22Rv1 (cell line): ENCODE data around the gene COMMD3.

Experiments
- CTCF ChIP-seq: fragments of 450-650 bp; IDR thresholded peaks from 2 replicates; pipeline ENCODE4 v1.5.1; 2017; ENCODE audit warnings: mild to moderate bottlenecking
- ZFX ChIP-seq: fragments of 450-650 bp; IDR thresholded peaks from 2 replicates; pipeline ENCODE4 v1.6.1; 2017; ENCODE audit warnings: antibody characterized with exemption, borderline replicate concordance

- no peak for TF ChIP-seq CTCF
- no peak for TF ChIP-seq ZFX
Measured at GRCh38 chr10:22345301-22346095, 29.3 kb downstream of the COMMD3 start, which contains the start of gene SPAG6.
